Mesendoderm (in vitro differentiated cells): ENCODE data around the gene MYOD1.

Source experiments
- DNase-seq: peaks from one replicate; pipeline ENCODE4 v3.0.0; 2013
- H2AK5ac ChIP-seq: 2 replicates; pipeline ENCODE4 v1.6.1; 2013; ENCODE audit warnings: low read length, inconsistent platforms
- H2BK120ac ChIP-seq: 2 replicates; pipeline ENCODE4 v1.6.1; 2013; ENCODE audit warnings: low read depth, mild to moderate bottlenecking, low read length, moderate library complexity, mixed read lengths
- H2BK15ac ChIP-seq: replicated peaks from 2 replicates; pipeline ENCODE4 v1.6.1; 2013; ENCODE audit warnings: low read depth, mild to moderate bottlenecking, moderate library complexity
- H2BK5ac ChIP-seq: 2 replicates; pipeline ENCODE4 v1.6.1; 2013; ENCODE audit warnings: low read length, inconsistent platforms
- H3K18ac ChIP-seq: 2 replicates; pipeline ENCODE4 v1.6.1; 2013; ENCODE audit warnings: mild to moderate bottlenecking, low read length, mixed read lengths
- H3K23ac ChIP-seq: one replicate; pipeline ENCODE4 v1.6.1; 2013; ENCODE audit warnings: low read length
- H3K27ac ChIP-seq: 2 replicates; pipeline ENCODE4 v1.5.1; 2013; ENCODE audit warnings: low read depth, mild to moderate bottlenecking, inconsistent platforms, low read length, moderate library complexity
- H3K27me3 ChIP-seq: 2 replicates; pipeline ENCODE4 v1.6.1; 2013; ENCODE audit warnings: low read length, control low read depth, mild to moderate bottlenecking, inconsistent platforms; ENCODE audit not compliant: insufficient read depth, poor library complexity
- H3K36me3 ChIP-seq: 2 replicates; pipeline ENCODE4 v1.6.1; 2013; ENCODE audit warnings: low read length, inconsistent platforms; ENCODE audit not compliant: control insufficient read depth, insufficient read depth
- H3K4ac ChIP-seq: one replicate; pipeline ENCODE4 v1.6.1; 2013; ENCODE audit warnings: low read depth, mild to moderate bottlenecking, low read length, moderate library complexity
- H3K4me1 ChIP-seq: 2 replicates; pipeline ENCODE4 v1.6.1; 2013; ENCODE audit warnings: low read depth, low read length, inconsistent platforms; ENCODE audit not compliant: control insufficient read depth
- H3K4me2 ChIP-seq: 2 replicates; pipeline ENCODE4 v1.6.1; 2013; ENCODE audit warnings: low read length
- H3K4me3 ChIP-seq: 2 replicates; pipeline ENCODE4 v1.5.1; 2013; ENCODE audit warnings: mild to moderate bottlenecking, low read length
- H3K56ac ChIP-seq: one replicate; pipeline ENCODE4 v1.6.1; 2013; ENCODE audit warnings: low read length
- H3K79me1 ChIP-seq: 2 replicates; pipeline ENCODE4 v1.6.1; 2013; ENCODE audit warnings: low read length, inconsistent platforms
- H3K79me2 ChIP-seq: 2 replicates; pipeline ENCODE4 v1.6.1; 2013; ENCODE audit warnings: mild to moderate bottlenecking, low read length; ENCODE audit not compliant: control insufficient read depth, insufficient read depth
- H3K9ac ChIP-seq: 2 replicates; pipeline ENCODE4 v1.6.1; 2013; ENCODE audit warnings: low read length, inconsistent platforms
- H4K5ac ChIP-seq: one replicate; pipeline ENCODE4 v1.6.1; 2013; ENCODE audit warnings: low read length
- H4K8ac ChIP-seq: one replicate; pipeline ENCODE4 v1.6.1; 2013; ENCODE audit warnings: low read depth, mild to moderate bottlenecking, control low read depth, low read length, moderate library complexity
- WGBS: extraction: QIAGEN DNeasy Blood & Tissue Kit; methylation state at CpG from one replicate; pipeline ENCODE4 v1.1.7; 2013; ENCODE audit warnings: low lambda C conversion rate, missing lambda C conversion rate; ENCODE audit not compliant: insufficient coverage; ENCODE audit errors: extremely low coverage; 5-methylcytosine and 5-hydroxymethylcytosine counted together

MYOD1 gene

GRCh38 chr11:17692931-17693330 is 26.4 kb upstream of the MYOD1 start:
- H3K4ac ChIP-seq: no peak overlapping the region
- no peak overlapping the region for H2BK5ac ChIP-seq
- H4K5ac ChIP-seq: no peak overlapping the region
- H3K4me3 ChIP-seq: no peak overlapping the region
- H2BK15ac ChIP-seq: no peak overlapping the region
- no peak overlapping the region for H3K18ac ChIP-seq
- no peak overlapping the region for H3K56ac ChIP-seq
- no CpG with 5 or more reads among the region's 7 CpGs for WGBS
- H4K8ac ChIP-seq: no peak overlapping the region
- DNase-seq: no peak
- H3K79me2 ChIP-seq: no peaks in the 10 kb centered on the region
- H3K4me2 ChIP-seq: no peak overlapping the region
- no peak overlapping the region for H3K23ac ChIP-seq
- no peak overlapping the region for H3K9ac ChIP-seq
- no peak overlapping the region for H3K27ac ChIP-seq
- H3K36me3 ChIP-seq: no peaks in the 10 kb centered on the region
- no peaks in the 10 kb centered on the region for H3K79me1 ChIP-seq
- H2AK5ac ChIP-seq: no peak overlapping the region
- peaks cover 26% of the 10 kb centered on the region for H3K27me3 ChIP-seq
- H3K4me1 ChIP-seq: no peaks in the 10 kb centered on the region
- H2BK120ac ChIP-seq: no peak overlapping the region

DNA sequence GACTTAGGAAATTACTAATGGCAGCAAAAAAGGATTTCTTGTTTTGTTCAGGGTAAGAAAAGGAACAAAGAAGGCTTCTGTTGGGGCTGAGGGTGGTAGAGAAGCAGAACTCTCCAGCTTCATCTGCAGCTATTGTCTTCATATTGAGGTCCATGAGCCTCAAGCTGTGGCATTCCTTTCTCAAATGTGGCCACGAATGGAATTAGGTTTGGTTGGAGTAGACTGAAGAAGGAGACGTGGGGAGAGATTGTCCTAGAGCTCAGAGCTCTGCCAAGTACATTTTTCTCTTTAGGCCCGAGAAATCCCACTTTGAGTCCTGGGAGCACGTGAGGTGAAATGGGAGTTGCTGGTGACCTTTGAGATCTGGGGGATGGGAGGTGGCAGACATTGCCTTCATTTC is 25.8 kb upstream of the MYOD1 start:
- no CpG with 5 or more reads among the region's 4 CpGs for WGBS
- no peak overlapping the region for H3K27ac ChIP-seq
- H3K79me2 ChIP-seq: no peaks in the 10 kb centered on the region
- no peak overlapping the region for H3K4me2 ChIP-seq
- no peaks in the 10 kb centered on the region for H3K4me1 ChIP-seq
- DNase-seq: no peak
- H3K4me3 ChIP-seq: no peak overlapping the region
- H2BK120ac ChIP-seq: no peak overlapping the region
- H3K79me1 ChIP-seq: no peaks in the 10 kb centered on the region
- no peak overlapping the region for H4K5ac ChIP-seq
- H2BK5ac ChIP-seq: no peak overlapping the region
- no peak overlapping the region for H3K56ac ChIP-seq
- H3K18ac ChIP-seq: no peak overlapping the region
- H3K9ac ChIP-seq: no peak overlapping the region
- no peaks in the 10 kb centered on the region for H3K36me3 ChIP-seq
- peaks cover 26% of the 10 kb centered on the region for H3K27me3 ChIP-seq
- no peak overlapping the region for H4K8ac ChIP-seq
- H3K23ac ChIP-seq: no peak overlapping the region
- no peak overlapping the region for H3K4ac ChIP-seq
- H2AK5ac ChIP-seq: no peak overlapping the region
- no peak overlapping the region for H2BK15ac ChIP-seq

DNA sequence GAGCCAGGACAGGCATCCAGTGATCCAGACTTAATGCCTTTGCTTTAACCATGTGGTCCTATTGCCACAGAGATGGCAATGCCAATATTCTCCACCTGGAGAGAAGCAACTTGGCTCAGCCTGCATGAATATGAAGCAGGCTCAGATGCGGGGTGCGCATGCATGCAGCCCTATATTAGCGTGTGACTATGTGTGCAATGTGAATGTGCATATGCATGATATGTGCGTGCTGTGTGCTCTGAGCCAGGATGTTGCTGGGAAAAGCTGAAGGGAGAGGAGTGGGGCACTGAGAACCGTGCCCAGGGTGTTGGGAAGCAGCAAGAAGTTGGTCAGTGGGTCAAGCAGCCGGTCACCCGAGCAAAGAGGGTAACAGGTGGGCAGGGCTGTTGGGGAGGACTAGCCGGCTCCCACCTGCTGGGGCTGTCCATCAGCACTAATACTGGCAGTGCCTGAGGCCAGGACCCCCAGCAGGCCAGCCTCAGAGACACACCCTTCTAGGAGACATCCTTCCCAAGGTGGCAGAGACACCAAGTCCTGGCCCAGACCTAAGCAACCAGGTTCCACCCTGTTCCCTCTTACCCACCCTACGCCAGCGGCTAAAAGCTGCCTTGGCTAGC is 24.8 kb upstream of the MYOD1 start:
- Histone ChIP-seq H2BK120ac (no peak overlapping the region), H2BK5ac (no peak overlapping the region), H2BK15ac (no peak overlapping the region), H3K18ac (no peak overlapping the region), H3K27ac (no peak overlapping the region), H3K79me2 (no peaks in the 10 kb centered on the region), H3K56ac (no peak overlapping the region), H2AK5ac (no peak overlapping the region), H3K4me1 (no peaks in the 10 kb centered on the region), H3K4me2 (no peak overlapping the region), H3K79me1 (no peaks in the 10 kb centered on the region), H3K4ac (no peak overlapping the region), H4K8ac (no peak overlapping the region), H3K36me3 (no peaks in the 10 kb centered on the region), H4K5ac (no peak overlapping the region), H3K27me3 (peaks cover 26% of the 10 kb centered on the region), H3K4me3 (no peak overlapping the region), H3K23ac (no peak overlapping the region), H3K9ac (no peak overlapping the region)
- WGBS: no CpG with 5 or more reads among the region's 10 CpGs
- DNase-seq: no peak

DNA sequence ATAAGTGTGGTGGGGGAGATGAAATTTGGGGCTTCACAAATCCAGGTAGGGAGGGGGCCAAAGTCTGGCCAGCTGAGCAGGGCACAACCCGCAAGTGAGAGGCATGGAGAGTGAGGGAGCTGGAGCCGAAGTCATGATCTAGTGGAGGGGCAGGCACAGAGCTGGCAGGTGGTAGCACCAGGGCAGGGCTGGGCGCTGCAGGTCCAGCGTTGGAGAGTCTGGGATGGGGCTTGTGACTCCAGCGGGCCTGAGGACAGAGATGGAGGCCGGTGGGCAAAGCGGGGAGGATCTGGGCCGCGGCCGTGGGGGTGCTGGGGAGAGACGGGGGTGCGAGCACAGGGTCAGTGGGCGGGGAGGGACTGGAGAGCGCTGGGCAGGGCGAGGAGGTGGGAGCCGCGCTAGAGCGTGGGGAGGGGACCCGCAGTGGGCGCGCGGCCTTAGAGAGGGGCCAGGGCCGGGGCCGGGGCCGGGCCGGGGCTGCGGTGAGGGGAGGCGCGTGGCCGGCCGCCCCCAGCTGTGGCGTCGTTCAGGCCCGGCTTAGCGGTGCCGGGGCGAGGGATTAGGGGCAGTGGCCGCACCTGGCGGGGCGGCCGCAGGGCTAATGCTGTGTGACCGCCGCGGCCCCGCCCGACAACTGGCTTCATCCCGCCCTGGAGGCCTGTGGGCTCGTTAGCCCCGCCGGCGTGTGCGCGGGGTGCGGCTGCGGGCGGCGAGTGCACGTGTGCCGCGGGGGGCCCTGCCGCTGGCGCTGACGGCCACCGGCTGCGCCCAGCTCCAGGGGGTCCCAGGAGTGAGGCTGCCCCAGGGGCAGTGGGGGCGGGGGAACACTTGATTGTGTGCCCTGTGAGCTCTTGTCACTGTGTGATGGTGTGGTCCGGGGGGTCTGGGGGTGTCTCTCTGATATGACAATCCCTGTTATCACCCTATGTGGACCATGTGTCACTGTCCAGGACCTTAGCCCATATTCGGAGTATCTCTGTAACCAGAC is 23.6 kb upstream of the MYOD1 start:
- Histone ChIP-seq H3K79me2 (no peaks in the 10 kb centered on the region), H3K4me2 (no peak overlapping the region), H2AK5ac (no peak overlapping the region), H3K79me1 (no peaks in the 10 kb centered on the region), H3K4ac (no peak overlapping the region), H3K56ac (no peak overlapping the region), H4K5ac (no peak overlapping the region), H3K18ac (no peak overlapping the region), H2BK120ac (no peak overlapping the region), H3K27ac (no peak overlapping the region), H4K8ac (no peak overlapping the region), H2BK5ac (no peak overlapping the region), H3K9ac (no peak overlapping the region), H3K23ac (no peak overlapping the region), H2BK15ac (no peak overlapping the region), H3K4me3 (no peak overlapping the region), H3K4me1 (no peaks in the 10 kb centered on the region), H3K27me3 (peaks cover 26% of the 10 kb centered on the region), H3K36me3 (no peaks in the 10 kb centered on the region)
- DNase-seq: no peak
- no CpG with 5 or more reads among the region's 68 CpGs for WGBS

GRCh38 chr11:17696741-17697140 is 22.6 kb upstream of the MYOD1 start:
- Histone ChIP-seq H2BK5ac (no peak overlapping the region), H2BK15ac (no peak overlapping the region), H3K27ac (no peak overlapping the region), H2BK120ac (no peak overlapping the region), H3K9ac (no peak overlapping the region), H3K79me2 (no peaks in the 10 kb centered on the region), H3K79me1 (no peaks in the 10 kb centered on the region), H4K8ac (no peak overlapping the region), H3K4me3 (no peak overlapping the region), H3K27me3 (peaks cover 26% of the 10 kb centered on the region), H3K36me3 (no peaks in the 10 kb centered on the region), H3K4ac (no peak overlapping the region), H4K5ac (no peak overlapping the region), H2AK5ac (no peak overlapping the region), H3K23ac (no peak overlapping the region), H3K4me2 (no peak overlapping the region), H3K4me1 (no peaks in the 10 kb centered on the region), H3K56ac (no peak overlapping the region), H3K18ac (no peak overlapping the region)
- no CpG with 5 or more reads among the region's 5 CpGs for WGBS
- no peak for DNase-seq
